Measurements from ENCODE around the gene SPON1. TPM values are rescaled to one million over a fixed set of nuclear protein-coding genes. Genes with fewer than 3 reads are reported as not detected.
A peak's percentile ranks its signal among the peaks of the same experiment; 100 is the strongest.
"Not testable (repeated sequence)": the region's sequence is repeated elsewhere in the genome, so short reads cannot be mapped to it uniquely, and the experiment has no call there.

The SPON1 gene
- total and polyA plus RNA-seq, 9 donors = 11.9 to 112 (median 56.4) TPM

DNA sequence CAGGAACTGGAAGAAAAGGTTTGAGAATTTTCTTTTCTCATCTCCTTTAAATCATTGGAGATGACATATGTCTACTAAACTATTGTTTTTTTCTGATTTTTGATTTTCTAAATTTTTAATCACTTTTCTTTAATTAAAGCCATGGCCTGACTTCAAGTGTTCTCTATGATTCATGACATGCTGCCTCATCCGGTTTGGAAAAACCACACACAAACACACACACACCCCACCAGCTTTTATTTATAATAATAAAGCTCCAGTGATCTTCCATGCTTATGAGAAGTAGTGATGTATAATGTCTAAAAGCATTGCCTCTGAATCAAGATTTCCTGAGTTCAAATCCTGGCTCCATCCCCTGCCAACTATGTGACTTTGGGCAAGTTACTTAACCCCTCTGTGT lies 179.2 kb downstream of the SPON1 start:
- intact Hi-C loops (cut with DNase I) = loop anchor here in 1 of 4 donors (10.0 kb wide), 1 partner anchor 187 kb away; no protein-coding TSS in a partner anchor
- no peaks in the 10 kb centered on the region for H3K27me3 ChIP-seq
- peaks cover 14% of the 10 kb centered on the region for H3K4me1 ChIP-seq (ENCODE audit: insufficient read depth)
- no peaks in the 10 kb centered on the region for H3K9me3 ChIP-seq
- no peak overlapping the region for H3K4me3 ChIP-seq
- H3K27ac ChIP-seq = no peak overlapping the region
- WGBS, 3 donors = 11 to 25% (median 12%) methylated on average over 1 of the region's 1 CpG
- TF ChIP-seq CTCF (IDR thresholded peaks at IDR 0.05) = no peak
- TF ChIP-seq EP300 (IDR thresholded peaks at IDR 0.05) = no peak
- no peak for TF ChIP-seq POLR2A (IDR thresholded peaks at IDR 0.05)
- H3K36me3 ChIP-seq = no peaks in the 10 kb centered on the region
- DNase-seq = no peak

DNA sequence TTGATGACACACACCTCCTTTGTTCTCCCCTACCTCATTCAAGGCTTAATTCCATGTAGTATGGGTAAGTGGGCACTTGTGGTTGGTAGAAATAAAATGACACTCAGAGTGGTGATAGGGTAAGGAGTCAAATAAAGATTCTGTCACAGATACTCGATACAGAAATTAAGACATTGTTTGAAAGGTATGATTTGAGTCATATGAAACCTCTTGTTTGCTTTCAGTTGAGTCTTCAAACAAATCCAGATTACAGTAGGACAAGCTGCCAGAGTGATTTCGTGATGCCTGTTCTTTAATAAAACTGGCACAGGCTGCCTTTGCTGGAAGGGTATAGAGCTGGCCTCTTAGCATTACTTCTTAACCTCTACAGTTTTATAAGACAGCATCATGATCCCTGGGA lies 182.4 kb downstream of the SPON1 start:
- Histone ChIP-seq H3K27ac (no peak overlapping the region), H3K27me3 (no peaks in the 10 kb centered on the region), H3K4me3 (no peak overlapping the region), H3K36me3 (no peaks in the 10 kb centered on the region), H3K4me1 (ENCODE audit: insufficient read depth) (peaks cover 12% of the 10 kb centered on the region), H3K9me3 (no peaks in the 10 kb centered on the region)
- 88 to 93% (median 93%) methylated on average over 2 of the region's 2 CpGs for WGBS, 3 donors
- DNase-seq = no peak
- intact Hi-C loops (cut with DNase I) = loop anchor here in 2 of 4 donors (5.0 to 10.0 kb wide), 2 partner anchors 188 to 190 kb away; no protein-coding TSS in a partner anchor
- TF ChIP-seq POLR2A (IDR thresholded peaks at IDR 0.05) (no peak), EP300 (IDR thresholded peaks at IDR 0.05) (no peak)

GRCh38 chr11:14148653-14149273 lies 186.2 kb downstream of the SPON1 start:
- WGBS, 3 donors = 39 to 57% (median 47%) methylated on average over 3 of the region's 3 CpGs
- Histone ChIP-seq H3K4me1 (ENCODE audit: insufficient read depth) (no peaks in the 10 kb centered on the region), H3K36me3 (no peaks in the 10 kb centered on the region), H3K27me3 (no peaks in the 10 kb centered on the region), H3K9me3 (no peaks in the 10 kb centered on the region), H3K4me3 (no peak overlapping the region), H3K27ac (no peak overlapping the region)
- TF ChIP-seq CTCF (IDR thresholded peaks at IDR 0.05) (peak in 2 of 3 donors; percentile 40 to 58), POLR2A (IDR thresholded peaks at IDR 0.05) (no peak)
- no peak for DNase-seq
- intact Hi-C loops (cut with DNase I) = loop anchor here in 2 of 4 donors (5.0 to 10.0 kb wide), 2 partner anchors 191 to 194 kb away; no protein-coding TSS in a partner anchor

- no peaks in the 10 kb centered on the region for H3K4me1 ChIP-seq (ENCODE audit: insufficient read depth)
- H3K27me3 ChIP-seq = no peaks in the 10 kb centered on the region
- WGBS, 3 donors = 63 to 90% (median 69%) methylated on average over 2 of the region's 2 CpGs
- no peaks in the 10 kb centered on the region for H3K36me3 ChIP-seq
- no peak for TF ChIP-seq POLR2A (IDR thresholded peaks at IDR 0.05)
- no peak for TF ChIP-seq CTCF (IDR thresholded peaks at IDR 0.05)
- no peak for TF ChIP-seq EP300 (IDR thresholded peaks at IDR 0.05)
- intact Hi-C loops (cut with DNase I) = loop anchor here in 2 of 4 donors (5.0 to 10.0 kb wide), 2 partner anchors 192 to 195 kb away; no protein-coding TSS in a partner anchor
- no peak overlapping the region for H3K27ac ChIP-seq
- no peak for DNase-seq
- H3K4me3 ChIP-seq = no peak overlapping the region
- H3K9me3 ChIP-seq = no peaks in the 10 kb centered on the region
Measured at GRCh38 chr11:14149683-14150082, 187.2 kb downstream of the SPON1 start.

DNA sequence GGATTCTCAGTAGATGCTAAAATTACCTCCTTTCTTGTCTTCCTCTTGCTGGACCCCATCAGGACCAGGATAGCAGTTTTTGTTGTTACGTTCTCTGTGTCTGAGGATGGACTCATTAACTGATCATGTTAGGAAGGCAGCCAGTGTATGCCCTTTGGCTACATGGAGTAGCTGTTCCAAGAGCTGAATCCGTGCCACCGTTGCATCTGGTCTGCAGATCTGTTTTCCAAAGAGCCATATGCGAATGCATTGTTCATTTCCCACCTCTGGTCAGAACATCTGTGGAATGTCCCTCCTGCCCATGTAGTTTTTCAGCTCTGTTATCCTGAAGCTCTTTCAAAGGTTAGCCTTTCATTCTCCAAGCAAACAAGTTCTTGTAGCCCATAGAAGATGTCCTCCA lies 188.4 kb downstream of the SPON1 start:
- Histone ChIP-seq H3K9me3 (peaks cover 0 to 4% of the 10 kb centered on the region in 2 donors), H3K27me3 (no peaks in the 10 kb centered on the region), H3K27ac (no peak overlapping the region), H3K4me1 (ENCODE audit: insufficient read depth) (no peaks in the 10 kb centered on the region), H3K36me3 (no peaks in the 10 kb centered on the region), H3K4me3 (no peak overlapping the region)
- WGBS, 3 donors = 85 to 93% (median 89%) methylated on average over 4 of the region's 4 CpGs
- intact Hi-C loops (cut with DNase I) = no loop called here
- DNase-seq = no peak
- TF ChIP-seq EP300 (IDR thresholded peaks at IDR 0.05) (no peak), CTCF (IDR thresholded peaks at IDR 0.05) (no peak), POLR2A (IDR thresholded peaks at IDR 0.05) (no peak)

- H3K4me3 ChIP-seq; DNase-seq; H3K4me1 ChIP-seq (ENCODE audit: insufficient read depth); intact Hi-C loops (cut with DNase I); H3K27me3 ChIP-seq; H3K27ac ChIP-seq; H3K9me3 ChIP-seq; H3K36me3 ChIP-seq: not testable (repeated sequence)
- WGBS, 3 donors = 46 to 100% (median 83%) methylated on average over 1 of the region's 1 CpG
Measured at GRCh38 chr11:14154103-14154502, 191.6 kb downstream of the SPON1 start.

Measured in ovary (tissue), 9 donors.